ENCODE measurements around the gene ZFP36L1. TPM values are rescaled to one million over a fixed set of nuclear protein-coding genes. Genes with fewer than 3 reads are reported as not detected.

The ZFP36L1 gene
- polyA plus RNA-seq, 1 donor from 2014 or later: 0.48 TPM

- TF ChIP-seq MXI1 (conservative IDR thresholded peaks at IDR 0.05; ENCODE audit: poor library complexity, severe bottlenecking) (no peak), EZH2 (IDR thresholded peaks at IDR 0.05; ENCODE audit: borderline replicate concordance, insufficient read depth, low read length, poor library complexity, severe bottlenecking) (no peak), SMC3 (conservative IDR thresholded peaks at IDR 0.05; ENCODE audit: poor library complexity) (no peak), CTCF (IDR thresholded peaks at IDR 0.05; ENCODE audit: poor library complexity, severe bottlenecking) (no peak), REST (IDR thresholded peaks at IDR 0.05; ENCODE audit: borderline replicate concordance) (no peak), TAF1 (IDR thresholded peaks at IDR 0.05; ENCODE audit: low read depth) (no peak), RAD21 (conservative IDR thresholded peaks at IDR 0.05) (no peak), POLR2AphosphoS5 (IDR thresholded peaks at IDR 0.05) (no peak), EP300 (conservative IDR thresholded peaks at IDR 0.05; ENCODE audit: poor library complexity, severe bottlenecking) (no peak)
- no peaks in the 10 kb centered on the region for H4K20me1 ChIP-seq (ENCODE audit: insufficient read depth)
- H3K9me3 ChIP-seq (ENCODE audit: low read length): no peaks in the 10 kb centered on the region
- no peaks in the 10 kb centered on the region for H3K79me2 ChIP-seq (replicated peaks; ENCODE audit: insufficient read depth, low read length)
- H3K36me3 ChIP-seq (ENCODE audit: insufficient read depth, low read length): no peaks in the 10 kb centered on the region
- no peak overlapping the region for H3K27ac ChIP-seq (ENCODE audit: low read length)
- no peaks in the 10 kb centered on the region for H3K9me2 ChIP-seq (ENCODE audit: insufficient read depth, low read length)
- H3K9ac ChIP-seq (ENCODE audit: low read length): no peak overlapping the region
- H3K27me3 ChIP-seq (ENCODE audit: insufficient read depth, low read depth, low read length): no peaks in the 10 kb centered on the region
- no peak overlapping the region for H3K4me2 ChIP-seq (ENCODE audit: low read length)
- H3F3A ChIP-seq (ENCODE audit: insufficient read depth, low read length, poor library complexity, severe bottlenecking): no peaks in the 10 kb centered on the region
- H2AFZ ChIP-seq (ENCODE audit: low read depth, low read length): no peak overlapping the region
- H3K4me3 ChIP-seq (ENCODE audit: low read length): no peak overlapping the region
Observed at GRCh38 chr14:68836082-68836481, 43.2 kb upstream of the ZFP36L1 start.

- Histone ChIP-seq H3K4me2 (ENCODE audit: low read length) (no peak overlapping the region), H3K4me3 (ENCODE audit: low read length) (no peak overlapping the region), H3K79me2 (replicated peaks; ENCODE audit: insufficient read depth, low read length) (no peaks in the 10 kb centered on the region), H3K36me3 (ENCODE audit: insufficient read depth, low read length) (no peaks in the 10 kb centered on the region), H3K9ac (ENCODE audit: low read length) (no peak overlapping the region), H3K27me3 (ENCODE audit: insufficient read depth, low read depth, low read length) (no peaks in the 10 kb centered on the region), H3F3A (ENCODE audit: insufficient read depth, low read length, poor library complexity, severe bottlenecking) (no peaks in the 10 kb centered on the region), H3K27ac (ENCODE audit: low read length) (no peak overlapping the region), H3K9me2 (ENCODE audit: insufficient read depth, low read length) (no peaks in the 10 kb centered on the region), H2AFZ (ENCODE audit: low read depth, low read length) (no peak overlapping the region), H4K20me1 (ENCODE audit: insufficient read depth) (no peaks in the 10 kb centered on the region), H3K9me3 (ENCODE audit: low read length) (no peaks in the 10 kb centered on the region)
- no peak for TF ChIP-seq EP300 (conservative IDR thresholded peaks at IDR 0.05; ENCODE audit: poor library complexity, severe bottlenecking)
- no peak for TF ChIP-seq MXI1 (conservative IDR thresholded peaks at IDR 0.05; ENCODE audit: poor library complexity, severe bottlenecking)
- TF ChIP-seq CTCF (IDR thresholded peaks at IDR 0.05; ENCODE audit: poor library complexity, severe bottlenecking): no peak
- TF ChIP-seq TAF1 (IDR thresholded peaks at IDR 0.05; ENCODE audit: low read depth): no peak
- TF ChIP-seq EZH2 (IDR thresholded peaks at IDR 0.05; ENCODE audit: borderline replicate concordance, insufficient read depth, low read length, poor library complexity, severe bottlenecking): no peak
- no peak for TF ChIP-seq POLR2AphosphoS5 (IDR thresholded peaks at IDR 0.05)
Observed at GRCh38 chr14:68834816-68835215, 41.9 kb upstream of the ZFP36L1 start.

Measured in neural cell (in vitro differentiated cells).